Ishikawa (cell line): ENCODE data around the gene SP3.

Source experiments
- CEBPB ChIP-seq: IDR thresholded peaks from 2 replicates; pipeline ENCODE4 v1.6.1; 2012
- CREB1 ChIP-seq: IDR thresholded peaks from 2 replicates; pipeline ENCODE4 v1.6.1; 2012; ENCODE audit warnings: low read depth
- EP300 ChIP-seq: IDR thresholded peaks from 2 replicates; pipeline ENCODE4 v1.6.1; 2012; ENCODE audit warnings: borderline replicate concordance
- FOXM1 ChIP-seq: IDR thresholded peaks from 2 replicates; pipeline ENCODE4 v1.6.1; 2012; ENCODE audit warnings: low read depth, borderline replicate concordance
- MAX ChIP-seq: IDR thresholded peaks from 2 replicates; pipeline ENCODE4 v1.6.1; 2012
- RAD21 ChIP-seq: IDR thresholded peaks from 2 replicates; pipeline ENCODE4 v1.6.1; 2012; ENCODE audit warnings: low read depth
- REST ChIP-seq: IDR thresholded peaks from 2 replicates; pipeline ENCODE4 v1.6.1; 2012; ENCODE audit warnings: low read depth, mild to moderate bottlenecking
- TAF1 ChIP-seq: IDR thresholded peaks from 2 replicates; pipeline ENCODE4 v1.6.1; 2012; ENCODE audit warnings: low read depth, mild to moderate bottlenecking
- USF1 ChIP-seq: IDR thresholded peaks from 2 replicates; pipeline ENCODE4 v1.6.1; 2012

DNA sequence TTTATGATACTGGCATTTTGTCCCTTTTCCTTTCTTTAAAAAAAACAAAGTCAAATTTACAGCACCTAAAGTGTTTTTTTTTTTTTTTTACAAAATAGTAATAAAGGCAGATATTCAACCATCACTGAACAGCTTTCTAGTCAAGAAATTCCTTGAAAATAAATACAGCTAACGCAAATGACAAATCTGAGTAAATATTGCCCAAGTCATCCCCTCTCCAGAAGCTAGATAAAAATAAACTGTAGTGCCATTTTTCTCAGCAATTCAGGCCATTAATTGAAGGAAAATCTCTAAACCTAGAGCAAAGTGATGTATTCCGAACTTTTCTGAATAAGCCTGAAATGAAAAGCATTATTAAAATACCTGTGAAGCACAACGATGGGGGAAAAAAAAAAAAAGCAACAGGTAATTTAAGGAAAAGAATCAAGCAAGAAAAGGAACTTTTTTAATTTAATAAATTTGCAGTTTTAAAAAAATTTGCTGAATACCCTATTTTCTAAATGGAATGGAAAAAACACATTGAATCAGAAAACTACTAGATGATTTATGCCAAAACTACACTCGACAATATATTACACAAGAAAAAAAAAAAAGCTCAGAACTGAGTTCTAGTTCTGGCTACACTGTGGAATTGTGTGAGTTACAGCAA is 6.9 kb downstream of the SP3 start:
- no peak for TF ChIP-seq CREB1
- no peak for TF ChIP-seq REST
- TF ChIP-seq FOXM1 = no peak
- no peak for TF ChIP-seq MAX
- no peak for TF ChIP-seq EP300
- no peak for TF ChIP-seq TAF1
- no peak for TF ChIP-seq CEBPB
- TF ChIP-seq RAD21 = no peak
- TF ChIP-seq USF1 = no peak
